Panc1 (cell line): ENCODE results near the gene COL5A1.

Experiments
- POLR2AphosphoS5 ChIP-seq: IDR thresholded peaks from 2 replicates; pipeline ENCODE4 v1.6.1; 2012; ENCODE audit warnings: mild to moderate bottlenecking, low read depth, low read length, moderate library complexity
- SIN3A ChIP-seq: IDR thresholded peaks from 2 replicates; pipeline ENCODE4 v1.6.1; 2012; ENCODE audit warnings: low read depth, mild to moderate bottlenecking, low read length, moderate library complexity, borderline replicate concordance; ENCODE audit not compliant: insufficient read depth
- TCF7L2 ChIP-seq: IDR thresholded peaks from 2 replicates; pipeline ENCODE4 v1.6.1; 2011; ENCODE audit warnings: mild to moderate bottlenecking, low read depth, low read length, inconsistent platforms
- TF ChIP-seq, protein P1 (sequence below): fragments of 450-650 bp; IDR thresholded peaks from 2 replicates; pipeline ENCODE4 v1.5.1; 2017; ENCODE audit warnings: mild to moderate bottlenecking
- TF ChIP-seq, protein P2 (sequence below), 2 experiments: IDR thresholded peaks; 2 replicates each; pipeline ENCODE4 v1.6.1; 2011 to 2012; ENCODE audit warnings: low read depth in 2 of 2, control low read depth in 1 of 2, low read length in 1 of 2, mild to moderate bottlenecking in 1 of 2, moderate library complexity in 1 of 2; ENCODE audit not compliant: insufficient read depth in 1 of 2

- TF ChIP-seq, protein P1, sequence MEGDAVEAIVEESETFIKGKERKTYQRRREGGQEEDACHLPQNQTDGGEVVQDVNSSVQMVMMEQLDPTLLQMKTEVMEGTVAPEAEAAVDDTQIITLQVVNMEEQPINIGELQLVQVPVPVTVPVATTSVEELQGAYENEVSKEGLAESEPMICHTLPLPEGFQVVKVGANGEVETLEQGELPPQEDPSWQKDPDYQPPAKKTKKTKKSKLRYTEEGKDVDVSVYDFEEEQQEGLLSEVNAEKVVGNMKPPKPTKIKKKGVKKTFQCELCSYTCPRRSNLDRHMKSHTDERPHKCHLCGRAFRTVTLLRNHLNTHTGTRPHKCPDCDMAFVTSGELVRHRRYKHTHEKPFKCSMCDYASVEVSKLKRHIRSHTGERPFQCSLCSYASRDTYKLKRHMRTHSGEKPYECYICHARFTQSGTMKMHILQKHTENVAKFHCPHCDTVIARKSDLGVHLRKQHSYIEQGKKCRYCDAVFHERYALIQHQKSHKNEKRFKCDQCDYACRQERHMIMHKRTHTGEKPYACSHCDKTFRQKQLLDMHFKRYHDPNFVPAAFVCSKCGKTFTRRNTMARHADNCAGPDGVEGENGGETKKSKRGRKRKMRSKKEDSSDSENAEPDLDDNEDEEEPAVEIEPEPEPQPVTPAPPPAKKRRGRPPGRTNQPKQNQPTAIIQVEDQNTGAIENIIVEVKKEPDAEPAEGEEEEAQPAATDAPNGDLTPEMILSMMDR, result no peak
- TF ChIP-seq POLR2AphosphoS5, result no peak
- TF ChIP-seq SIN3A, result no peak
- no peak for TF ChIP-seq TCF7L2
- TF ChIP-seq, protein P2, sequence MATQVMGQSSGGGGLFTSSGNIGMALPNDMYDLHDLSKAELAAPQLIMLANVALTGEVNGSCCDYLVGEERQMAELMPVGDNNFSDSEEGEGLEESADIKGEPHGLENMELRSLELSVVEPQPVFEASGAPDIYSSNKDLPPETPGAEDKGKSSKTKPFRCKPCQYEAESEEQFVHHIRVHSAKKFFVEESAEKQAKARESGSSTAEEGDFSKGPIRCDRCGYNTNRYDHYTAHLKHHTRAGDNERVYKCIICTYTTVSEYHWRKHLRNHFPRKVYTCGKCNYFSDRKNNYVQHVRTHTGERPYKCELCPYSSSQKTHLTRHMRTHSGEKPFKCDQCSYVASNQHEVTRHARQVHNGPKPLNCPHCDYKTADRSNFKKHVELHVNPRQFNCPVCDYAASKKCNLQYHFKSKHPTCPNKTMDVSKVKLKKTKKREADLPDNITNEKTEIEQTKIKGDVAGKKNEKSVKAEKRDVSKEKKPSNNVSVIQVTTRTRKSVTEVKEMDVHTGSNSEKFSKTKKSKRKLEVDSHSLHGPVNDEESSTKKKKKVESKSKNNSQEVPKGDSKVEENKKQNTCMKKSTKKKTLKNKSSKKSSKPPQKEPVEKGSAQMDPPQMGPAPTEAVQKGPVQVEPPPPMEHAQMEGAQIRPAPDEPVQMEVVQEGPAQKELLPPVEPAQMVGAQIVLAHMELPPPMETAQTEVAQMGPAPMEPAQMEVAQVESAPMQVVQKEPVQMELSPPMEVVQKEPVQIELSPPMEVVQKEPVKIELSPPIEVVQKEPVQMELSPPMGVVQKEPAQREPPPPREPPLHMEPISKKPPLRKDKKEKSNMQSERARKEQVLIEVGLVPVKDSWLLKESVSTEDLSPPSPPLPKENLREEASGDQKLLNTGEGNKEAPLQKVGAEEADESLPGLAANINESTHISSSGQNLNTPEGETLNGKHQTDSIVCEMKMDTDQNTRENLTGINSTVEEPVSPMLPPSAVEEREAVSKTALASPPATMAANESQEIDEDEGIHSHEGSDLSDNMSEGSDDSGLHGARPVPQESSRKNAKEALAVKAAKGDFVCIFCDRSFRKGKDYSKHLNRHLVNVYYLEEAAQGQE (IDR thresholded peaks at IDR 0.05; ENCODE audit: insufficient read depth in 1 of 2, low read depth in 2 of 2, low read length in 1 of 2), result no peak
These were observed 220.2 kb downstream of the COL5A1 start for GRCh38 chr9:134861595-134862334.
